Neural cell (in vitro differentiated cells): ENCODE results near the gene TMEM164. TPM values are rescaled to one million over a fixed set of nuclear protein-coding genes. Genes with fewer than 3 reads are reported as not detected.

Experiments
- H2AFZ ChIP-seq: fragments of 200-600, 300-800 bp; sonication (generic), shearing (Covaris generic); 2 replicates; pipeline ENCODE4 v1.6.0; 2014; ENCODE audit warnings: low read depth, mild to moderate bottlenecking, antibody characterized with exemption, low read length, moderate library complexity
- H3F3A ChIP-seq: fragments of 200-600 bp; shearing (Covaris generic); 2 replicates; pipeline ENCODE4 v1.6.1; 2016; ENCODE audit warnings: mild to moderate bottlenecking, moderate library complexity, mixed read lengths, antibody characterized with exemption, low read length; ENCODE audit not compliant: insufficient read depth, poor library complexity, severe bottlenecking
- H3K27ac ChIP-seq: fragments of 200-600, 300-800 bp; sonication (generic), shearing (Covaris generic); 2 replicates; pipeline ENCODE4 v1.5.1; 2014; ENCODE audit warnings: mild to moderate bottlenecking, low read length, moderate library complexity
- H3K27me3 ChIP-seq: fragments of 300-800, 200-600 bp; sonication (generic), shearing (Covaris generic); 2 replicates; pipeline ENCODE4 v1.6.0; 2014; ENCODE audit warnings: mild to moderate bottlenecking, low read depth, low read length, moderate library complexity; ENCODE audit not compliant: insufficient read depth
- H3K36me3 ChIP-seq: fragments of 300-800, 200-600 bp; sonication (generic), shearing (Covaris generic); 2 replicates; pipeline ENCODE4 v1.5.1; 2014; ENCODE audit warnings: mild to moderate bottlenecking, antibody characterized with exemption, low read length, moderate library complexity; ENCODE audit not compliant: insufficient read depth
- H3K4me2 ChIP-seq: fragments of 300-800, 200-600 bp; sonication (generic), shearing (Covaris generic); 2 replicates; pipeline ENCODE4 v1.6.0; 2014; ENCODE audit warnings: mild to moderate bottlenecking, low read length
- H3K4me3 ChIP-seq: fragments of 300-800, 200-600 bp; sonication (generic), shearing (Covaris generic); 2 replicates; pipeline ENCODE4 v1.5.1; 2014; ENCODE audit warnings: mild to moderate bottlenecking, low read length, moderate library complexity
- H3K79me2 ChIP-seq: fragments of 200-600 bp; shearing (Covaris generic); replicated peaks from 2 replicates; pipeline ENCODE4 v1.6.0; 2014; ENCODE audit warnings: mild to moderate bottlenecking, low read length, moderate library complexity; ENCODE audit not compliant: insufficient read depth
- H3K9ac ChIP-seq: fragments of 300-800, 200-600 bp; sonication (generic), shearing (Covaris generic); 2 replicates; pipeline ENCODE4 v1.6.1; 2016; ENCODE audit warnings: mild to moderate bottlenecking, low read length, mixed read lengths
- H3K9me2 ChIP-seq: fragments of 200-600 bp; shearing (Covaris generic); 2 replicates; pipeline ENCODE4 v1.6.1; 2016; ENCODE audit warnings: mild to moderate bottlenecking, low read length, mixed read lengths; ENCODE audit not compliant: insufficient read depth
- H3K9me3 ChIP-seq: fragments of 200-600, 300-800 bp; sonication (generic), shearing (Covaris generic); 2 replicates; pipeline ENCODE4 v1.6.1; 2016; ENCODE audit warnings: mild to moderate bottlenecking, mixed run types, low read length, moderate library complexity, mixed read lengths
- H4K20me1 ChIP-seq: fragments of 200-600 bp; shearing (Covaris generic); 2 replicates; pipeline ENCODE4 v1.6.1; 2016; ENCODE audit warnings: mild to moderate bottlenecking, mixed run types; ENCODE audit not compliant: insufficient read depth
- CTCF ChIP-seq: fragments of 450-650 bp; IDR thresholded peaks from 2 replicates; pipeline ENCODE4 v1.5.1; 2014; ENCODE audit warnings: antibody characterized with exemption, mild to moderate bottlenecking, moderate library complexity; ENCODE audit not compliant: poor library complexity, severe bottlenecking
- EP300 ChIP-seq: fragments of 450-650 bp; conservative IDR thresholded peaks from 2 replicates; pipeline ENCODE4 v1.6.1; 2014; ENCODE audit warnings: antibody characterized with exemption, mild to moderate bottlenecking, moderate library complexity; ENCODE audit not compliant: poor library complexity, severe bottlenecking
- EZH2 ChIP-seq: fragments of 200-600, 300-800 bp; shearing (Covaris generic), sonication (generic); IDR thresholded peaks from 2 replicates; pipeline ENCODE4 v1.6.1; 2014; ENCODE audit warnings: antibody characterized with exemption, low read length, borderline replicate concordance, mild to moderate bottlenecking; ENCODE audit not compliant: insufficient read depth, poor library complexity, severe bottlenecking
- MXI1 ChIP-seq: fragments of 450-650 bp; conservative IDR thresholded peaks from 2 replicates; pipeline ENCODE4 v1.6.1; 2014; ENCODE audit warnings: antibody characterized with exemption, mild to moderate bottlenecking; ENCODE audit not compliant: poor library complexity, severe bottlenecking
- POLR2AphosphoS5 ChIP-seq: IDR thresholded peaks from 2 replicates; pipeline ENCODE4 v1.6.1; 2012
- RAD21 ChIP-seq: fragments of 450-650 bp; conservative IDR thresholded peaks from 2 replicates; pipeline ENCODE4 v1.6.1; 2014; ENCODE audit warnings: antibody characterized with exemption, mild to moderate bottlenecking, moderate library complexity
- REST ChIP-seq: IDR thresholded peaks from 2 replicates; pipeline ENCODE4 v1.6.1; 2012; ENCODE audit warnings: borderline replicate concordance
- SMC3 ChIP-seq: fragments of 450-650 bp; conservative IDR thresholded peaks from 2 replicates; pipeline ENCODE4 v1.6.1; 2014; ENCODE audit warnings: antibody characterized with exemption, mild to moderate bottlenecking, moderate library complexity; ENCODE audit not compliant: poor library complexity
- TAF1 ChIP-seq: IDR thresholded peaks from 2 replicates; pipeline ENCODE4 v1.6.1; 2012; ENCODE audit warnings: low read depth
- polyA plus RNA-seq: library from polyadenylated mRNA; depleted of rRNA; stranded (reverse); fragments of >200 nt; gene quantifications from 2 replicates; pipeline ENCODE4 v1.2.3, GENCODE V29; 2014

The TMEM164 gene
- polyA plus RNA-seq, 1 donor from 2014 or later = 52.8 TPM

DNA sequence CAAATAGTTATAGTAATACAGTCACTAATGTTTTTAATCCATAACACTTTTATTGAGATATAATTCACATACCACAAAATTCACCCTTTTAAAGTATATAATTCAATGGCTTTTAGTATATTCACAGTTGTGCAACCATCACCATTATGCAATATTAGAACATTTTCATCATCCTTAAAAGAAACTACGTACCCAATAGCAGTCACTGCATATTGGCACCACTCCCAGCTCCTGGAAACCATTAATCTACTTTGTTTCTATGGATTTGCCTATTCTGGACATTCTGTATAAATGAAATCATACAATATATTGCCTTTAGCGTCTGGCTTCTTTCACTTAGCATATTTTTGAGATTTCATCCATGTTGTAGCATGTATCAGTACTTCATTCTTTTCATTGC is 215.7 kb downstream of the TMEM164 start:
- Histone ChIP-seq H3K27me3 (no peaks in the 10 kb centered on the region), H3K36me3 (no peaks in the 10 kb centered on the region), H3K9me3 (no peaks in the 10 kb centered on the region), H3K4me3 (no peak overlapping the region), H3K9me2 (no peaks in the 10 kb centered on the region), H3K9ac (no peak overlapping the region), H4K20me1 (no peaks in the 10 kb centered on the region), H3K4me2 (no peak overlapping the region), H2AFZ (no peak overlapping the region), H3F3A (no peaks in the 10 kb centered on the region), H3K27ac (no peak overlapping the region), H3K79me2 (no peaks in the 10 kb centered on the region)
- TF ChIP-seq CTCF = no peak
- no peak for TF ChIP-seq EZH2
- no peak for TF ChIP-seq POLR2AphosphoS5
- TF ChIP-seq SMC3 = no peak
- TF ChIP-seq REST = no peak
- TF ChIP-seq EP300 = no peak
- TF ChIP-seq TAF1 = no peak

DNA sequence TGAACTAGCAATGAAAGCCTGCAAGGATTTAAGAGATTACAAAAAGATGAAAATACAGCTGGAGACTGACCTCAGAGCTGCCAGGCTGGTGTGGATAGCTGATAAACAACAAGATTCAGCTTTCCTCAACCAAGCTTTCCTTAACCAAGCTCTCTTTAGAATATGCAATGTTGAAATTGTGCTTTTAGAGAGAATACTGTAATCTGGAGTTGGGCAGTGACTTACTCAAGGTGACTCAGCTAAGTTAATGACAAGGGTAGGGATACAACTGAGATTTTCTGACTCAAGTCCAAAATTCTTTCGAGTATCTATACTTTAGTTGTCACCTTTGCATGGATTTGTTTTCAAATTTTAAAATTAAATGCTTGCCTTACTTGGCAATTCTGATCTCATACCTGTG is 217.0 kb downstream of the TMEM164 start:
- Histone ChIP-seq H3K9me3 (no peaks in the 10 kb centered on the region), H2AFZ (no peak overlapping the region), H3K4me2 (no peak overlapping the region), H3K9me2 (no peaks in the 10 kb centered on the region), H3K27ac (no peak overlapping the region), H3K4me3 (no peak overlapping the region), H4K20me1 (no peaks in the 10 kb centered on the region), H3K36me3 (no peaks in the 10 kb centered on the region), H3F3A (no peaks in the 10 kb centered on the region), H3K79me2 (no peaks in the 10 kb centered on the region), H3K27me3 (no peaks in the 10 kb centered on the region), H3K9ac (no peak overlapping the region)
- TF ChIP-seq EP300 (no peak), RAD21 (no peak), MXI1 (no peak), TAF1 (no peak), SMC3 (no peak), EZH2 (no peak), CTCF (no peak), POLR2AphosphoS5 (no peak)
